Measurements from ENCODE around the gene SH3PXD2A. TPM values are rescaled to one million over a fixed set of nuclear protein-coding genes. Genes with fewer than 3 reads are reported as not detected.

Gene SH3PXD2A
- total and polyA plus RNA-seq, 9 of the 15 experiments (the other 6 are each of a cell fraction or from before 2014, with no cell fraction given): 0.41 to 9.3 (median 2.5) TPM

- TF ChIP-seq ZNF512 (tag; IDR thresholded peaks at IDR 0.05): no peak
- TF ChIP-seq MECOM (CRISPR knock-in tag; IDR thresholded peaks at IDR 0.05): no peak
- no peak for TF ChIP-seq SP2 (IDR thresholded peaks at IDR 0.05; ENCODE audit: extremely low read depth, low read depth, low read length, poor library complexity, severe bottlenecking)
- TF ChIP-seq GATA2 (CRISPR knock-in tag; IDR thresholded peaks at IDR 0.05): peak; percentile 79; the same call in 1 of the 2 replicates
- no peak for TF ChIP-seq CBX5 (IDR thresholded peaks at IDR 0.05; ENCODE audit: borderline replicate concordance, low read depth)
- peak; percentile 78 for TF ChIP-seq KLF16 (IDR thresholded peaks at IDR 0.05)
- no peak for TF ChIP-seq ZSCAN32 (CRISPR knock-in tag; IDR thresholded peaks at IDR 0.05)
- TF ChIP-seq THAP12 (CRISPR knock-in tag; IDR thresholded peaks at IDR 0.05): no peak
- TF ChIP-seq CBX2 (IDR thresholded peaks at IDR 0.05; ENCODE audit: insufficient read depth, low read length, poor library complexity, severe bottlenecking): no peak
- TF ChIP-seq ZNF324 (CRISPR knock-in tag; IDR thresholded peaks at IDR 0.05): no peak
- TF ChIP-seq RAD21 (CRISPR knock-in tag; conservative IDR thresholded peaks at IDR 0.05 in 1 of 2, IDR thresholded peaks at IDR 0.05 in 1 of 2): no peak
- TF ChIP-seq EP400 (IDR thresholded peaks at IDR 0.05): no peak
- TF ChIP-seq ESRRA (IDR thresholded peaks at IDR 0.05; ENCODE audit: borderline replicate concordance, low read depth): no peak
- no peak for TF ChIP-seq IRF2 (CRISPR knock-in tag; IDR thresholded peaks at IDR 0.05)
- TF ChIP-seq STAT5B (CRISPR knock-in tag; IDR thresholded peaks at IDR 0.05): no peak
- TF ChIP-seq MYC (IDR thresholded peaks at IDR 0.05; ENCODE audit: low read depth, low read length): peak; percentile 70
- no peak for TF ChIP-seq MYC (CRISPR knock-in tag; IDR thresholded peaks at IDR 0.05; ENCODE audit: borderline replicate concordance, low read depth)
- no peak for TF ChIP-seq XRCC4 (IDR thresholded peaks at IDR 0.05; ENCODE audit: extremely low read depth, insufficient read depth, insufficient read length)
- no peak for TF ChIP-seq FOXP1 (CRISPR knock-in tag; IDR thresholded peaks at IDR 0.05)
Observed at GRCh38 chr10:103772096-103772845, 83.1 kb downstream of the SH3PXD2A start (continued).

Data from K562 (cell line).